Measurements from ENCODE around the gene IL17D.

Gene IL17D

DNA sequence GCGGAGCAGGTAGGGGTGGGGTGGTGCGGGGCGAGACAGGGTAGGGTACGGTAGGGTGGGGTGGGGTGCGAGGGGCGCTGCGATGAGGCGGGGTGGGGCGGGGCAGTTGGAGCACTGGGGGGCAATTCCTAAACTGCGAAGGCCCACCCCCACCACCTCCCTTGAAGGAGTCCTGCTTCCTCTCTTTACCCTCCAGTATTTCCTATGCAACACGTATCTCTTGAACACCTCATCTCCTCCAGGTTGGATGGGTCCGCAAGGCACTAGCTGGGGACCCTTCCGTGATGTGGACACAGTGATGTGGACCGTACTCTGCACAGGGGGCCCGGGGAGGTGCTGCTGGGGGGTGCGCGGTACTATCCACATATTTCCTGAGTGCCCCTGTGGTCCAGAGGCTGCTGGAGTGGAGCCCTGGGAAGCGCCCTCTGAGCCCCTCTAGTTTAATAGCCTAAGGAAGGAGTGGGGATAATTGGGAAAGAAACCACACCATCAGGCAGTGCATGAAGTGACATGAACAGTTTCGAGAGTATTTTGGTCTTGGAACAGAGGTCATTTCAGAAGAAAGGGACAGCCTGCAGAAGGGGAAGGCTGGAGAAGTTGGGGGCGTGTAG lies 1.1 kb downstream of the IL17D start:
- no peak overlapping the region for H3K4me3 ChIP-seq (ENCODE audit: low read depth, low read length)
- TF ChIP-seq, protein P1, sequence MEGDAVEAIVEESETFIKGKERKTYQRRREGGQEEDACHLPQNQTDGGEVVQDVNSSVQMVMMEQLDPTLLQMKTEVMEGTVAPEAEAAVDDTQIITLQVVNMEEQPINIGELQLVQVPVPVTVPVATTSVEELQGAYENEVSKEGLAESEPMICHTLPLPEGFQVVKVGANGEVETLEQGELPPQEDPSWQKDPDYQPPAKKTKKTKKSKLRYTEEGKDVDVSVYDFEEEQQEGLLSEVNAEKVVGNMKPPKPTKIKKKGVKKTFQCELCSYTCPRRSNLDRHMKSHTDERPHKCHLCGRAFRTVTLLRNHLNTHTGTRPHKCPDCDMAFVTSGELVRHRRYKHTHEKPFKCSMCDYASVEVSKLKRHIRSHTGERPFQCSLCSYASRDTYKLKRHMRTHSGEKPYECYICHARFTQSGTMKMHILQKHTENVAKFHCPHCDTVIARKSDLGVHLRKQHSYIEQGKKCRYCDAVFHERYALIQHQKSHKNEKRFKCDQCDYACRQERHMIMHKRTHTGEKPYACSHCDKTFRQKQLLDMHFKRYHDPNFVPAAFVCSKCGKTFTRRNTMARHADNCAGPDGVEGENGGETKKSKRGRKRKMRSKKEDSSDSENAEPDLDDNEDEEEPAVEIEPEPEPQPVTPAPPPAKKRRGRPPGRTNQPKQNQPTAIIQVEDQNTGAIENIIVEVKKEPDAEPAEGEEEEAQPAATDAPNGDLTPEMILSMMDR (IDR thresholded peaks at IDR 0.05; ENCODE audit: low read depth, low read length): no peak

DNA sequence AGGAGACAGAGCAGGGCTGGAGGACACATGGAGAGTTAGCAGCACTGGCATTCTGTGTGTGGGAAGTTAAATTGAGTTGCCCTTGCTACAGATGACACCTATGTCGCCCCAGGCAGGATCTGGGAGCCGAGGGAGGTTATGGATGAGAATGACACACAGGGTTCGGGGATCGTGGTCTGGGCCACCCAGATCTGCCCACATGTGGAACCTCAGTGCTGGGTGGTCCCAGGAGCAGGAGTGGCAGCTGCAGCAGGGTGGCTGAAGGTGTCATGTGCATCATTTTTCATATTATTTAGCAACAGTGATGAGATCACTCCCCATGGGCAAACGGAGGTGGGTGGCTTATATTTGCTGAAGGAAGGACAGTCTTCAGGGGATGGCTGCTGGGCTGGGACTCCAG lies 3.2 kb downstream of the IL17D start:
- H3K4me3 ChIP-seq (ENCODE audit: low read depth, low read length): no peak overlapping the region
- TF ChIP-seq, protein P1 (IDR thresholded peaks at IDR 0.05; ENCODE audit: low read depth, low read length): no peak

DNA sequence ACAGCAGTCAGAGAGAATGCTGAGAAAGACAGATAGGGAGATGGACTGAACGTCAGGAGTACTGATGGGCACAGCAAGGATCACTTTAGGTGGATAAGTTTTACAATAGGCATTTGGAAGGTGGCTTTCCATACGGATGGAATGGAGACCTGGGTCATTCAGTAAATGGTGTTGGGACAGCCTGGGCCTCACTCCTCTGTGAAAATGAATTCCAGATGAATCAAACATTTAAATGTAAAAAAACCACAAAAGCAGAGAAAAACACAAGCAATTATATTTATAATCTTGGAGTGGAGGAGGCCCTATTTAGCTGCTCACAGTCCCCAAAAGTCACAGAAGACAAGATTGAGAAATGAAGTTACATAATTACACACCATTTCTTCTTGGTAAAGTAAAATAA lies 4.7 kb downstream of the IL17D start:
- H3K4me3 ChIP-seq (ENCODE audit: low read depth, low read length): no peak overlapping the region
- TF ChIP-seq, protein P1 (IDR thresholded peaks at IDR 0.05; ENCODE audit: low read depth, low read length): no peak

DNA sequence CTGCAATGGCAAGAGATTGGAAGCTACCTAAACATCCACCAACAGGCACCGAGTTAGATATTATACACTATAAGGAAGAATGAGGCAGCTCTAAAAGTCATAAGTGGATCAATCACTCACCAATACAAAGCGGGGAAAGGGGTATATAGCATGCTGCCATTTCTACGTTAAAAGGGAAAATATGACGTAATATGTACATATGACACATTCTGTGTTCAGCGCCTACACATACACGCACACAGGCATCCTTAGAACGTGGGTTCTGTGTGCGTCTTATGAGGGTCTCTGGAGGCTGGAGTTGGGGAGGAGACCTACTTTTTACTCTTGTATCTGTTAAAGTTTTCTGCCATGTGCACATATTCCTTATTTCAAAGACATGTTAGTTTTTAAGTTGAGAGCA lies 5.9 kb downstream of the IL17D start:
- no peak overlapping the region for H3K4me3 ChIP-seq (ENCODE audit: low read depth, low read length)
- TF ChIP-seq, protein P1 (IDR thresholded peaks at IDR 0.05; ENCODE audit: low read depth, low read length): no peak

DNA sequence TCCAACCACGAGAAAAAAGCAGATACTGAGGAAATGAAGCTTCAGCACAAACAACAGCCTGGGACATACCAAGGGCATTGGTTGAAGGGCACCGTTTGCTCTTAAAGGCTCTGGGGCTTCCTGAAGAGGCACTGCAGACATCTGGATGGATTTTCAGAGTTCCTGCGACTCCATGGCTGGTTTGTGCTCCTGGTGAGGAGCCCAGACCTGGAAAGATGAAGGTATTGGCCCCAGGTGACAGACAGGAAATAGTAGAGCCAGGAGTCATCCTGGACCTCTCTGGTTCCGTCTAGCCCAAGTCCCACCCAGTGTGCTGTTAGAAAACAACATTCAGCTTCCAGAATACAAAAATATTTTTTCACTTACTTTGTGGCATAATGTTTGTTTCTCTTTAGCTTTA lies 6.3 kb downstream of the IL17D start:
- H3K4me3 ChIP-seq (ENCODE audit: low read depth, low read length): no peak overlapping the region
- TF ChIP-seq, protein P1 (IDR thresholded peaks at IDR 0.05; ENCODE audit: low read depth, low read length): no peak

DNA sequence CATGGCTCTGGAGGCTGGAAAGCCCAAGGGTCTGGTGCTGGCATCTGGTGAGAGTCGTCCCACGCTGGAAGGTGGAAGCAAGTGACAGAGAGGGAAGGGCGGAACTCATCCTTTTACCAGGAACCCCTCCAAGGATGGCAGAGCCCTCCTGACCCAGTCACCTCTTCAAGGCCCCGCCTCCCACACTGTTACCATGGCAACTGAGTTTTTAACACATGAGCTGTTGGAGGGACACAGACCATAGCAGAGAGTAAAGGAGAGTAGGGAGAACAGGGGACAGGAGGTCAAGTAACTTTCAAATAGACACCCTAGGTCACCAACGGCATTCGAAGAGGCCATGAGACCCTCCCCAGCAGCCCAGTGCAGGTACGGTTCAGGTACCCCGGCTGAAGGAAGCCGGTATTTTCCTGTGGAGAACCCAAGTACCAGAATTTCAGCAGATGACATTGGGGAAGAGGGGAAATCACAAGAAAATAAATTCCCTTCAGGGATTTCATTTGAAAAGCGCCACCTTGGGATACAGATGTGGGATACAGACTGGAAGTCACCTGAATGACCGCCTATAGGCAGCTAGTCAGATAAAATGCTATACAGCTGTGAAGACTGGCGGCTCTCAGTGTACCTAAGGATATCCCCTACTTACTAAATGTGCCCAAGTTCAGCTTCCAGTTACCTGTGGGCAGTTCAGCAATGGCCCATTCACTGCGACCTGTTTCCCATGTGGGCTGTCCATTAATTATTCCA lies 8.0 kb downstream of the IL17D start:
- H3K4me3 ChIP-seq (ENCODE audit: low read depth, low read length): no peak overlapping the region

DNA sequence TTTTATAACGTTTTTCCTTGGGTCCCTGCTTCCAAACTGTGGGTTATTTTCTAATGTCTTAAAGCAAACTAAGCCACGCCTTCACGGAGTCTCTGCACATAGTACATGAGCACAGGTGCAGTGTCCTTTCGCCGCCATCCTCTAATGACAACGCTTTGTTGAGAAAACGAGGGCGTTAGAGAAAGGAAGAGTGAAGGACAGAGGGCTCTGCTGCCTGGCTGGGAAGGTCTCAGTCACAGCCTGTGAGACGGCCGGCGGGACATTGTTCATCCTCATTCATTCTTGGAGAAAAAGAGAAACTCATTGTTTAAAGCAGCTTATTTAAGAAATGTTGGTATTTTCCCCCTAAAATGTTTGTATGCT lies 9.5 kb downstream of the IL17D start:
- H3K4me3 ChIP-seq (ENCODE audit: low read depth, low read length): no peak overlapping the region

More for the DNA sequence above, 8.0 kb downstream of the IL17D start:
- TF ChIP-seq, protein P1 (IDR thresholded peaks at IDR 0.05; ENCODE audit: low read depth, low read length): no peak

More for the DNA sequence above, 9.5 kb downstream of the IL17D start:
- TF ChIP-seq, protein P1 (IDR thresholded peaks at IDR 0.05; ENCODE audit: low read depth, low read length): no peak

Measured in WI38 (cell line).